HG03342 (cell line): ENCODE results near the gene SLC39A11.
"Not testable (repeated sequence)": the region's sequence is repeated elsewhere in the genome, so short reads cannot be mapped to it uniquely, and the experiment has no call there.

Experiments used
- ATAC-seq: cut with Tn5 transposase; IDR thresholded peaks from one replicate; pipeline ENCODE4 v1.9.1; 2021; ENCODE audit warnings: mild to moderate bottlenecking, moderate library complexity; ENCODE audit not compliant: unreplicated experiment

Gene SLC39A11

DNA sequence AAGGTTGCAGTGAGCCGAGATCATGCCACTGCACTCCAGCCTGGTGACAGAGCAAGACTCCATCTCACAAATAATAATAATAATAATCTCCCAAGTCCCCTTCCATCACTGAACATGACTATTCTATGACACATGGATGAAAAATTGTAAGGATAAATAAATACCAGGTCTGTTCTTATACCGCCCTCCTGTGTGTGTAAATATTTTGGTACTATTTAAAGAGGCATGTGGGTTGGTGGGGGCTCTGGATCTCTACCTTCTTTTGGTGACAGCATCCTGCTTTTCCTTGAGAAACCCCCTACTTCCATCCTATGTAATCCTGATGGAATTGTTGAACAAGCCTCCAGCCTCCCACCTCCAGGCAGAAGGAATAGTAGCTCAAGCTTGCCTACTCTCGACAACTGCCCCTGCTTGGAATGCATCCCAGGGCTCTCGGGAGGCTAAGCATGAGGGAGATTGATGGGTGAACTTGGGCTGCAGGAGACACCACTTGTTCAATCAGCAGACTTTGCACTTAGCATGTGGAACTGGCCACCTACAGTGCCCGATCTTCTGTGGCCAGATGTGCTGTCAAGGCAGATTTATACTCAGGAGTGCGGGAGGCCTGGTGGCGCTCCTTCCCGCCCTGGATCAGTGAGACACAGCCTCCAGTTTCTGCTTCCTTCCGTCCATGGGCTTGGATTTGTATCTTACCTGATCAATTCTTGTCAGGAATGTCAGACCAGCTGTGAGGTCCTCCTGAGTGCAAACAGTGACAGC, 287.4 kb downstream of the SLC39A11 start:
- no peak for ATAC-seq

DNA sequence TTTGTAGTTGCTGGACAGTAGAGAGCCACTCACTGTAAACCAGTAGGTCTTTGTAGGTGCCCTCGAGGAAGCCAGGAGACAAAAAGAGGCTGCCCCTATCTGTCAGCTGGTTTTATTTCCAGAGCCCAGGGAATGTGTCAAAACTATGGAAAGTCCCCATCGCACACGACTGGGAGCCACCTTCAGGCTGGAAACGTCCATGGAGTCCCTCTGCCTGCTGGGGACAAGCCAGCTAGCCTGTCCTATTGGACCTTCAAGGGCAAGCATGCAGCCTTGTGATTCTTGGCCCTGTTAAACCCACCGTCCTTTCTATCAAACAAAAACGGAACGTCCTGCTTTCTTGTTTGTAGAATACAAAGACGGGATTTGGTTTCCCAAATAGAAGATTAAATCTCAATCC, 289.8 kb downstream of the SLC39A11 start:
- ATAC-seq = no peak

DNA sequence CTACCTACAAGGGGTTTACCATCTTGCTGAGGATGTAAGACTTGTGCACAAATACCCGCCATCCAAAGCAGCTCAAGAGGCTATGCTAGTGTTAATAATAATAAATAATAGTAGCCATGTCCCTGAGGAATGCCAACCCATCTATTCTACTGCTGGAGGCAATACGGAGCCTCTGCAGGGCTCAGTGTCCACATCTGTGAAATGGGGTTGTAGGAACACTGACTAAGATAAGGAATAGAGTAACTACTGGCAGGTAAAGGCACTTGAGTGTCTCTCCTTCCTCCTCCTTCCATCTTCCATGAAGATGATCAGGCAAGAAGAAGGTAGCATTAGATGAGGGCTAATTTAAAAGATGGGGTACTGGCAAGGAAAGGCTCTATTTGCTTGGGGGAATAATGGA, 295.3 kb downstream of the SLC39A11 start:
- ATAC-seq = no peak

DNA sequence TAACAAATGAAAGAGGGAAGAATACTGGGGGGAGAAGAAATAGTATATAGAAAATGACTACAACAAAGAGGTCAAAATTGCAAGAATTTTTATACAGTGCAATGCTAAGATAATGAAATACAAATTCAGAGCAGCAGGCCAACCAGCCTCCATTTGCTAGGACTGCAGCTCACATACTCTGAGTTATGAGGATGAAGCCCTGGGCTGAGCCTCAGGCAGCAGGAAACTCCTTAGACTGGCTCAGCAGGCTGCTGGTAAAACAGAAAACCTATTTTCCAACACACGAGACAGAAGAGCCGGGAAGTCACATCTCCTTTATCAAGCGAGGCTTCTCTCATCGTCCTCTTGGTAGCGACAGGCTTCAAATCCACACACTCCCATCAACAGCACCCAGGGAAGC, 296.5 kb downstream of the SLC39A11 start:
- no peak for ATAC-seq

DNA sequence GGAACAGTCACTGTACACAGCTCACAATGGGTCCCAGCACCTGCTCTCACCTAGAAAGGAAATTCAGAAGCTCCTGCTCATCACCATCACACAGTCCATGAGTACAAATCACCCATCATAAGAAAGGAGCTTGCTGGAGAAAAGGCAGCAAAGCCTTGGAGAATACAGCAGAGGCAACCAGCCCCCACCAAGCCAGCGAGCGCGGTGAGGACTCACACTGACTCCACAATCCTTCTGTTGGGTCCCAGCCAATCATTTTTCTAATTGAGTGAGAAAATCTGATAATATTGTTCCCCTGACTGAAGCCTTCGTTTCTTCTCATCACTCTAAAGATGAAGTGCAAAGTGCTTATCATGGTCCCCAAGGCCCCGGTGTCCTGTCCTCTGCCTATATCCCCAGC, 298.3 kb downstream of the SLC39A11 start:
- no peak for ATAC-seq

DNA sequence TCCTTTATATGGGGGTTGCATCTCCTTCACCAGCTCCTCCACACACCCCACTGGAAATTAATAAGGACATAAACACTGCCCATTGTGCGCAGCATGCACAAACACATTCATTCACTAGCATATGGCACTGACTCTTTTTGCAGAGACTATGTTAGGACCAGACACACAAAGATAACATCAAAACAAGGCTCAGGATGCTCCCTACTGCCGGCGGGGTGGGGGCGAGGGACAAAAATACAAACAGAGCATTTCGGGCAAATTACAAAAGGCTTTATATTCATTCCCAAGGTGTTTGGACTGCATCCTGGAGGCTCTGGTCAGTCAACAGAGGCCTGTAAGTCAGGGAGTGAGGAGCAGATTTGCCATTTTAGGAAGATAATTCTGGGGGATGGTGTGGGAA, 299.7 kb downstream of the SLC39A11 start:
- ATAC-seq = no peak

DNA sequence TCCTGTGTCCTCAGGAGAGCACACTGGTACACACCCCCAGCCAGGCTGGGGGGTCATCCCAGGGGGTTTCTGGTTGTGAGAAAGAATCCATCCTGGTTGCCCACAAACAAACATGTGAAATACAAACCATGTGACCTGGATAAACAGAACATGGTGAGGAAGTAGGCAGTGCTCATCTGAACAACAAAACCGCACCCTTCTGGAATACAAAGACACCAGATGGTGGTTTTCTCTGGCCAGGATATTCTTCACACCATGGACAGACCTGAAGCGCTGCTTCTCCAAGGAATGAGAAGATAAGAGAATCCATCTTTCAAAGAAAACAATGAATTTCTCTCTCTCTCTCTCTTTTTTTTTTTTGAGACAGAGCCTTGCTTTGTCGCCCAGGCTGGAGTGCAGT, 302.3 kb downstream of the SLC39A11 start:
- no peak for ATAC-seq

DNA sequence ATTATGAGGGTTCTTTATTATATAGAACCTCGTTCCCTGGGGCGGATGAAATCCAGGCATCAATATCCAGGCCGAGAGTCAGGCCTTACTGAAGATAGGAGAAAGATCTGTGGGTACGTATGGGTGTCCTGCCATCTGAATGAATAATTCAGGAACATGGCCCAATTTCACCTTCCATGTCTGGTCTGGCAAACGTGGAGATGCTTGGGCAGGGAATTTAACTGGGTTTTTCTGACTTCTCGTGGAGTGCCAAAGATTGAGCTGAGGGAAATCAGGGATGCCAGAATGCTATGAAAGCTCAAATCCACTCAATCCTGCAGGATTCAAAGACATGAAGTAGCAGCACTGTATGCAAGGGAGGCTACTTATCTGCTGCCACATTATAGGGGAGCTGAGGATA, 302.8 kb downstream of the SLC39A11 start:
- no peak for ATAC-seq

DNA sequence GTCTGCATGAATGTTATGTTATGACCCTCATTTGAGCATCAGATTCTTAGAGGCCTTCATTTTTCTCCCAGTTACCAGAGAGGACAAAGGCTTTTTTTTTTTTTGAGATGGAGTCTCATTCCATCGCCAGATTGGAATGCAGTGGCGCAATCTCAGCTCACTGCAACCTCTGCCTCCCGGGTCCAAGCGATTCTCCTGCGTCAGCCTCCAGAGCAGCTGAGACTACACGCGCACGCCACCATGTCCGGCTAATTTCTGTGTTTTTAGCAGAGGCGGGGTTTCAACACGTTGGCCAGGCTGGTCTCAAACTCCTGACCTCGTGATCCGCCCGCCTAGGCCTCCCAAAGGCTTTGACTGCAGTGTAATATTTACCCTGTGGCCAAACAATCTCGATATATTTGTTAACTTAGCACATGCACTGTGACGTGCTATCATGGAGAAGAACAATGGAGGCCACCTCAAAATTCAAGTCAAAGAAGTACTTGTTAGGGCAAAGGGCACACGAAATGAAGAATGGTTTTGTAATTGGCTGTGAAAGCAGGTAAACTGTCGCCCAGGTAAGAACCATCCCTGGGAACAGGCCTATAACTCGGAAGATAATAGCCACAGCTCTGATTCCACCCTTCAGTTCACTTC, 303.4 kb downstream of the SLC39A11 start:
- no peak for ATAC-seq

DNA sequence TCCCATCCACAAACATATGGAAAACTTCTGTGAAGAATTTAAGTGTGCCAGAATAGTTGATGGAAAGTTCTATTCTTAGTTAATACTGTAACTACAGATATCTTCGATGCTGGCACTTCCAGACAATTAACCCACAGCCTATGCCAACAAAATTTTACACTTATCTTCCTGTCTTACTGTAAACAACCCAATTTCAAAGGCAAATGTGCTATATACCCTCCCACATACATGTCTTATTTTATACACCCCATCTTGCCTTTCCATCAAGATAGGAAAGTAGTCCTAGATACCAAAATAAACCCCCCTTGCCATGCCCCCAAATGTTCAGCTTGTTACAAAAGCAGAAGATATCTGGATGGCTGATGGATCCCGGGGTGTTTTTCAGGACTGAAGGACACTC, 306.3 kb downstream of the SLC39A11 start:
- no peak for ATAC-seq

DNA sequence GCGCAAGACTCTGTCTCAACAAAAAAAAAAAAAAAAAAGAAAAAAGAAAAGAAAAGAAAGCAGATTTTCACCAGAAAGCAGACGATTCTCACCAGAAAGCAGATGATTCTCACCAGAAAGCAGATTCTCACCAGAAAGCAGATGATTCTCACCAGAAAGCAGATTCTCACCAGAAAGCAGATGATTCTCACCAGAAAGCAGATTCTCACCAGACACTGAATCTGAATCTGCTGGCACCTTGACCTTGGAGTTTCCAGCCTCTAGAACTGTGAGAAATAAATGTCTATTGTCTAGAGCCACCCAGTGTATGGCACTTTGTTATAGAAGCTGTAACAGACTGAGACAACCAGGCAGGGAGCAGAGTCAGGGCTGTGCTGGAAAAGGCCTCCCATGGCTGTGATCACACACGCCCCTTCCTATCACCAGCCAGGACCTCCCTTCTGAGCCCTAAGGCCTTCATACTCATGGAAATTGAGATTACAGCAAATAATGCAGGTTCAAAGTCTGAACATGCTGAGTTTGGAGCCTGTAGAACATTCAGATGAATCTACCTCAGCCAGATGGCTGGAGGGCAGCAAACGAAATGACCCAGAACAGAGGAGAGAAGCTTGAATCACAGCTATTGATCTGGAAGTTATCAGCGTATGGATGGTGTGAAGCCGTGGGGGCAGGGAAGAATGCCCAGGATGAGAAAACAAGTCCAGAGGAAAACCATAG, 309.3 kb downstream of the SLC39A11 start:
- ATAC-seq = no peak

DNA sequence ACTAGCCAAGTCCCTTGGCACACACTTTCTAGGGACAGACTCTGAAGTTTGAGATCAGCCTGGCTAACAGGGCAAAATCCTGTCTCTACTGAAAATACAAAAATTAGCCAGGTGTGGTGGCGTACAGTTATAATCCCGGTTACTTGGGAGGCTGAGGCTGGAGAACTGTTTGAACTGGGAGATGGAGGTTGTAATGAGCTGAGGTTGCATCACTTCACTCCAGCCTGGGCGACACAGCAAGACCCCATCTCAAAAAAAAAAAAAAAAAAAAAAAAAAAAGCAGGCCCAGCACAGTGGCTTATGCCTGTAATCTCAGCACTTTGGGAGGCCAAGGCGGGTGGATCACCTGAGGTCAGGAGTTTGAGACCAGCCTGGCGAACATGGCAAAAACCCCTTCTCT, 310.1 kb downstream of the SLC39A11 start:
- ATAC-seq = not testable (repeated sequence)

DNA sequence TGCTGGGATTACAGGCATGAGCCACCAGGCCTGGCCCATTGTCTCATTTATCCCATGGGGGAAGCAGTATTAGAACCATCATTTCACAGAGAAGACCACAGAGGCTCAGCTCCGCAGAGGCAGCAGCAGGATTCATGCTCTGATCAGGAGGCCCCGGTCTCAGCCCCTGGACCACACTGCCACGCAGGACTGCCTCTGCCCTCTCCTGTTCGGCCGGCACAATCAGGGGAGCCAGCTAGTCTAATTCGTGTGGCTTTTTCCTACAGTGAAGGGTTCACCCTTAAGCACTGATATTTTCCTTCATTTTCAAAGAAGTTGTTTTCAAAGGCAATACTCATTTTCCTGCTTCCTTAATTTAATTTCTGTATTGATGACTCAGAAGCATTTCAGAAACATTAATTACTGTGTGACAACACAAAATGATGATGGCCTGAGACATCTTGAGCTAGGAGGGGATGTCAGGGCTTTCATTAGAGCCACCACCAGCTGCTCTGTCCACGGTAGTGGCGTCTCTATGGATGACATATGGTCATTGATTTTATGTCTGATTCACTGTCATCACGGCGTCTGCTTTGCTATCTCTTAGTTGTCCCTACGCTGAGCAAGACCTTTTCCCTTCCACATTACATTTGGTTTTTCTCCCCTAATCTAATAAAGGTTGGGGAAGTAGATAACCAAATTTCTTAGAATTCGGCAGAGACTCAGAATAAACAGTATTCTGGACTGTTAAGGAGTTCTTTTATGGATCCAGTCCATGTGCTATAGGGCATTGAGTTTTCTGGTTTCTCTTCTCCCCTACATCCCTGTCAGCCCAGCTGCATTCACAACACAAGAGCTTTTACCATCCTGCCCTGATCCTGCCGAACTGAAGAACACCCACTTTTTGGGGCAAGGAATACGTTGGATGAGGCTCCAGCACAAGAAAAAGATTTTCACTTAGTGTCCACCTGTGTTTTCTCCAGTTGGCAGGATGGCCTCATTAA, 314.0 kb downstream of the SLC39A11 start:
- no peak for ATAC-seq

DNA sequence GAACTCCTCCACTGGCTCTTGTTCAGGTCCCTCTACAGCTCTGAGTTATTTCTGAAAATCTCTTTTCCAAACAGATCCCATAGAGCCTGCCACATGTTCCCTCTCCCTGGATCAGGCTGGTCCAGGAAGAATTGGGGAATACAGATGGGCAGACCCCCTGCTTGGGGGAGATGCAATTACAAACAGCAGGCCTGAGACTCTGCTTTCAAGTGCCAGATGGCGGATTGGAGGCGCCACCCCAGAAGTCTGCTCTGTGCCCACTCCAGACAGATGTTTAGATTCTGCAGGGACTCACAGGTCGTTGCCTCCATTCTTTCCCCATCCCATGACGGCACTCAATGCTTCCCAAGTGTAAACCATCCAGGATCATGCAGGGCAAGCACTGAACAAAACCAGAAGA, 316.6 kb downstream of the SLC39A11 start:
- ATAC-seq = no peak

DNA sequence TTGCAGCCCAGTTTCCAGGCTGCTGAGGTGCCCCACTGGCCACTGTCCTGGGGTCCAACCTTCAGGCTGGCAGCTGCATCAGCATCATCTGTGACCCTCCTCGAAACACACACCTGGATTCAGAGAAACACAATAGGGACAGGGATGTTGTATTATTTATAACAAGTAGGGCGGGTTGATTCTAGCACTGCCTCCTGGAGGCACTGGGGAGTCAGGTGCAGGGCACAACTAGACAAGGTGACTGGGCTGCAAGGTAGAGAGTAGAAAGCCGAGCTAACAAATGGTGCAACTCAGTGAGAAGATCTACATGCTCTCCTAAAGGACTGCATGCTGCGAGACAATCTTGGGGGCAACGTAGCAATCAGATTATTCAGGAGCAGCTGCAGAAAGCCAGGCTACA, 317.3 kb downstream of the SLC39A11 start:
- ATAC-seq = no peak

DNA sequence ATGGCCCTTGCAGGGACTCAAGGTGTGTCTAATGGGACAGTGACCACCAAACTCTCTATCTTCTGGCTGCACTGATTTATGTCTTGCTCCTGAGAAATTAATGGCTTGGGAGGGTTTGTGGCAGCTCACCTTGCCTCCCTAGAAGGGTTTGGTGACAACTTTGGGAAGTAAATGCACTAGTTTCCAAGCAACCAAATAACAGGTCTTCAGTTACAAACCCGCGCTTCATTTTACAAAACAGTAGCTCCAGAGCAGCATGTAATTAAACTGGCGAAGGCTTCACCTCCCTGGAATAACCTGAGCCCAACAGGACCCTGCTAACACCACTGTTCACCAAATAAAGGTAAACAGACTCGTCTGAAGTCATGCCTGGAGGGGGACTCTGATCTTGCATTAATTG, 318.3 kb downstream of the SLC39A11 start:
- ATAC-seq = no peak

DNA sequence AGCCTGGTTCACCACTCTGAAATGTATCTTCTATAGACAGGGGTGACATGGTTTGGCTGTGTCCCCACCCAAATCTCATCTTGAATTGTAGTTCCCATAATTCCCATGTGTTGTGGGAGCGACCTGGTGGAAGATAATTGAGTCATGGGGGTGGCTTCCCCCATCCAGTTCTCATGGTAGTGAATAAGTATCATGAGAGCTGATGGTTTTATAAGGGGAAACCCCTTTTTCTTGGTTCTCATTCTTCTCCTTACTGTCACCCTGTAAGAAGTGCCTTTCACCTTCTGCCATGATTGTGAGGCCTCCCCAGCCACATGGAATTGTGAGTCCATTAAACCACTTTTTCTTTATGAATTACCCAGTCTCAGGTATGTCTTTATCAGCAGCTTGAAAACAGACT, 319.3 kb downstream of the SLC39A11 start:
- not testable (repeated sequence) for ATAC-seq

DNA sequence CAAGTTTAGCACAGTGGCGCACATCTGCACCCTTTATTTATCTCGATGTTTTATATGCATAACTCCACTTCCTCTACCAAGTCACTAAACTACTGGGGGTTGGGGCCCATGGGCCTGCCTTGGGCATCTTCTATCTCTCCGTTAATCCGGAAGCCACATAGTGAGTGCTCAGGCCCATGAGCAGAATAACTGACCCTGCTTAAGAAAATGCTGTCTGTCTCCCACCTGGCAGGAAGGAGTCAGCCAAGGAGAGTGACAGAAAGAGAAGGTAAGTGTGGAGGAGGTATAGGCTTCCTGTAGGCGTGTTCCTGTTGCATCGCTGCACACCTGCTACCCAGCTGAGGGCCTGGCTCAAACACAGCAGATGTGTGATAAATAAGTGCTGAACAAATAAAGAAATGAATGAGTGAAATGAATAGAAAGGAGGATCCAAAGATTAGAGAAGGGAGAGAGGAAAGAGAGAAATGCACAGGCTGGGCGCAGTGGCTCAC, 320.1 kb downstream of the SLC39A11 start:
- no peak for ATAC-seq

DNA sequence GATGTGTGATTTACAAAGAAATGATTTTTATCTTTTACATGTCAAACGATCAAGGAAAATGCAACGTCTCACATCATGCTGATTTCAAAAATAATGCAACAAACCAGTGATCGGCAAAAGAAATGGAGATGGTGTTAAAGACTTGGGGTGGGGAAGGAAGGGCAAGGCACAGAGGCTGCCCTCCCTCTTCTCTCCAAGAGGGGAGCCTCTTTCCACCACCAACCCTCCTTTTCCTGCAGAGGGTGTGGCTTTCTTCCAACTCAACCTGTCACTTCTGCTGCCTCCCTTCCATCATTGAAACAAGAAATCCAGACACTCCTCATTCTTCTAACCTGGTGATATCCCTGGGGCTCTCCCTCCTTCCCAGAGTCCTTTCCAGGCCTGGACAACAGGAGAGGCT, 320.8 kb downstream of the SLC39A11 start:
- ATAC-seq = no peak

DNA sequence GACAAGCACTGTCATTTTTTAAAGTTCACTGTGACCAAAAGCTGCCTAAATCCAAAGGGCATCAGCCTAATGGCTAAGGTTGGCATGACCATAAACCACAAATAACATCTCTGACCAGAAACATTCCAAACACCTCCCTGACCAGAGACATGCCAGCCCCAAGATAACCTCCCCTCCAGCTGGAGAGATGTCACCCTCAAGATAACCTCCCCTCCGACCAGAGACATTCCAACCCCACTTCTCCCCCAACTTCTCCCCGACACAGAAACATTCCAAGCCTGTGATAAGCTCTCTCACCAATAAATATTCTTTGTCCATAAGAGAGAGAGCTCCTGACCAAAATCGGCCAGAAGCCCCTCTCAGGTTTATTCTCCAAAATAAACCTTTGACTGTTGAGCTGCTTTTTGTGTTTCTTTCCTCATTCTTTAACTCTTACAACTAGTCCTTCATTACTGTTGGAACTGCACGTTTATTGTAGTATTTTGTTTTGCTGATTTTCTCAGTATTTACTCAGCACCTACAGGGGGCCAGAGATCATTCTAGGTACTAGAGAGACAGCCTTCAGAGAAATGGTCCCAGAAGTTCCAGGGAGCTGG, 325.6 kb downstream of the SLC39A11 start:
- ATAC-seq = no peak
